OCI-LY3 (cell line): ENCODE results near the gene ELAVL4.

Experiments used
- H2AFZ ChIP-seq: fragments of 200-600, 300-600 bp; shearing (Covaris generic); 2 replicates; pipeline ENCODE4 v1.6.0; 2014; ENCODE audit warnings: antibody characterized with exemption, low read depth, low read length
- H3K27ac ChIP-seq: fragments of 200-600, 300-600 bp; sonication (generic); 2 replicates; pipeline ENCODE4 v1.5.1; 2014; ENCODE audit warnings: mild to moderate bottlenecking, low read length, moderate library complexity, mixed read lengths
- H3K27me3 ChIP-seq: fragments of 200-600, 300-600 bp; sonication (generic); 2 replicates; pipeline ENCODE4 v1.6.1; 2014; ENCODE audit warnings: low read depth, low read length, mixed read lengths
- H3K36me3 ChIP-seq: fragments of 200-600, 300-600 bp; sonication (generic); replicated peaks from 2 replicates; pipeline ENCODE3; 2014; ENCODE audit warnings: low read depth, low read length, mixed read lengths
- H3K4me1 ChIP-seq: fragments of 300-600, 200-600 bp; sonication (generic); 2 replicates; pipeline ENCODE4 v1.6.1; 2014; ENCODE audit warnings: low read length, mixed read lengths
- H3K4me2 ChIP-seq: fragments of 200-600, 300-600 bp; sonication (generic); 2 replicates; pipeline ENCODE4 v1.6.1; 2014; ENCODE audit warnings: low read length, mixed read lengths
- H3K4me3 ChIP-seq: fragments of 300-600, 200-600 bp; sonication (generic); 2 replicates; pipeline ENCODE4 v1.5.1; 2014; ENCODE audit warnings: antibody characterized with exemption, mild to moderate bottlenecking, low read length, moderate library complexity
- H3K79me2 ChIP-seq: fragments of 300-600, 200-600 bp; shearing (Covaris generic); 2 replicates; pipeline ENCODE4 v1.6.1; 2014; ENCODE audit warnings: mild to moderate bottlenecking, low read length, mixed read lengths
- H3K9ac ChIP-seq: fragments of 300-600, 200-600 bp; shearing (Covaris generic); 2 replicates; pipeline ENCODE4 v1.6.0; 2014; ENCODE audit warnings: mild to moderate bottlenecking, low read length, moderate library complexity
- H3K9me3 ChIP-seq: fragments of 200-600, 300-600 bp; shearing (Covaris generic); 2 replicates; pipeline ENCODE4 v1.6.1; 2014; ENCODE audit warnings: low read length, mixed read lengths; ENCODE audit not compliant: insufficient read depth
- H4K20me1 ChIP-seq: fragments of 200-600, 300-600 bp; sonication (generic); 2 replicates; pipeline ENCODE4 v1.6.1; 2016; ENCODE audit warnings: low read length, mixed read lengths; ENCODE audit not compliant: insufficient read depth
- EZH2phosphoT487 ChIP-seq: fragments of 200-600 bp; shearing (Covaris generic); IDR thresholded peaks from 2 replicates; pipeline ENCODE4 v1.6.1; 2018; ENCODE audit warnings: antibody characterized with exemption, mixed run types, low read depth
- TF ChIP-seq, protein P1 (sequence below): fragments of 200-600, 300-600 bp; sonication (generic); IDR thresholded peaks from 2 replicates; pipeline ENCODE4 v1.5.1; 2014; ENCODE audit warnings: antibody characterized with exemption, low read length, low read depth

The ELAVL4 gene

DNA sequence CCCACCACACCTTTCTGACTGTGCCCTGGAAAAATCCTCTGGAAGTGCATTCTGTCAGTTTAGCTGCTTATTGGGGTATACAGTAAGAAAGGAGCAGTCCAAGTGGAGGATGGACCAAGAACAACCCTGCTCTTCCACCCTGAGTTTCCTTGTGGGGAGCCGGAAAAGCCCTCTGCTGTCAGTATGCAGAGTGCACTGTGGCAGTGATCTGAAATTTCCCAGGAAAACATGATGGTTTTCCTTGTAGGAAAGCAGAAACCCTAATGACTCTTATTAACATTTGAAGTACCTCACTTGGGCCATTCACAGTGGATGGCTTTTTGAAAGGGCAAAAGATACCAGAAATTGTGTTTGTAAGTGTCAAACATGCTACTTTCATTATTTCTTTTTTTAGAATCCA is 20.5 kb downstream of the ELAVL4 start:
- no peaks in the 10 kb centered on the region for H4K20me1 ChIP-seq
- no peak overlapping the region for H3K4me3 ChIP-seq
- no peaks in the 10 kb centered on the region for H3K27me3 ChIP-seq
- no peak overlapping the region for H3K27ac ChIP-seq
- no peak overlapping the region for H2AFZ ChIP-seq
- no peak for TF ChIP-seq EZH2phosphoT487
- TF ChIP-seq, protein P1, sequence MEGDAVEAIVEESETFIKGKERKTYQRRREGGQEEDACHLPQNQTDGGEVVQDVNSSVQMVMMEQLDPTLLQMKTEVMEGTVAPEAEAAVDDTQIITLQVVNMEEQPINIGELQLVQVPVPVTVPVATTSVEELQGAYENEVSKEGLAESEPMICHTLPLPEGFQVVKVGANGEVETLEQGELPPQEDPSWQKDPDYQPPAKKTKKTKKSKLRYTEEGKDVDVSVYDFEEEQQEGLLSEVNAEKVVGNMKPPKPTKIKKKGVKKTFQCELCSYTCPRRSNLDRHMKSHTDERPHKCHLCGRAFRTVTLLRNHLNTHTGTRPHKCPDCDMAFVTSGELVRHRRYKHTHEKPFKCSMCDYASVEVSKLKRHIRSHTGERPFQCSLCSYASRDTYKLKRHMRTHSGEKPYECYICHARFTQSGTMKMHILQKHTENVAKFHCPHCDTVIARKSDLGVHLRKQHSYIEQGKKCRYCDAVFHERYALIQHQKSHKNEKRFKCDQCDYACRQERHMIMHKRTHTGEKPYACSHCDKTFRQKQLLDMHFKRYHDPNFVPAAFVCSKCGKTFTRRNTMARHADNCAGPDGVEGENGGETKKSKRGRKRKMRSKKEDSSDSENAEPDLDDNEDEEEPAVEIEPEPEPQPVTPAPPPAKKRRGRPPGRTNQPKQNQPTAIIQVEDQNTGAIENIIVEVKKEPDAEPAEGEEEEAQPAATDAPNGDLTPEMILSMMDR = no peak
- no peak overlapping the region for H3K4me2 ChIP-seq
- no peak overlapping the region for H3K9ac ChIP-seq
- no peaks in the 10 kb centered on the region for H3K79me2 ChIP-seq
- no peaks in the 10 kb centered on the region for H3K36me3 ChIP-seq
- H3K4me1 ChIP-seq = no peaks in the 10 kb centered on the region
- no peaks in the 10 kb centered on the region for H3K9me3 ChIP-seq

- Histone ChIP-seq H3K79me2 (no peaks in the 10 kb centered on the region), H3K27ac (no peak overlapping the region), H3K4me2 (no peak overlapping the region), H3K36me3 (no peaks in the 10 kb centered on the region), H3K27me3 (no peaks in the 10 kb centered on the region), H3K4me3 (no peak overlapping the region), H3K9ac (no peak overlapping the region), H3K4me1 (no peaks in the 10 kb centered on the region), H3K9me3 (no peaks in the 10 kb centered on the region), H4K20me1 (no peaks in the 10 kb centered on the region), H2AFZ (no peak overlapping the region)
- TF ChIP-seq, protein P1 = no peak
- TF ChIP-seq EZH2phosphoT487 = no peak
Observed at GRCh38 chr1:50132347-50132894, 23.7 kb downstream of the ELAVL4 start.

DNA sequence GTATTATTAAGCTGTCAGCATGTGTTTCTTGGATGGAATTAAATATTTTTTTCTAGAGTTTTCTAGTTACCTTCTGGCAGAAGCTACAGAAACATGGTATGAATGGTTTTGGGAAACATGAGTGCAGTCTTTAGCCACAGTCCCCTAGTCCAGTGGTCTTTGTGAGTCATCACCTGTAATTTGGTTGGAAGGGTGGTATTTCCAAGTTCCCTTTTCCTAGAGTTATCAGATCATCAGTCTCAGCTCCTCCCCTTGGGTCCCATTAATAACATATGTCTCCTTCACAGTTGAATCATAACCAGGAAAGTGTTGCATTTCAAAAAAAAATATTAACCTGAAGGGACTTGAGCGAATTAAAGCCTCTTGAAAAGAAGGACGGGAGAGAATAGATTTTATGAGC is 27.0 kb downstream of the ELAVL4 start:
- TF ChIP-seq EZH2phosphoT487 = no peak
- TF ChIP-seq, protein P1 = no peak
- Histone ChIP-seq H3K4me1 (no peaks in the 10 kb centered on the region), H3K4me2 (no peak overlapping the region), H3K27me3 (no peaks in the 10 kb centered on the region), H3K79me2 (no peaks in the 10 kb centered on the region), H3K9me3 (no peaks in the 10 kb centered on the region), H3K9ac (no peak overlapping the region), H2AFZ (no peak overlapping the region), H3K27ac (no peak overlapping the region), H3K36me3 (no peaks in the 10 kb centered on the region), H3K4me3 (no peak overlapping the region), H4K20me1 (no peaks in the 10 kb centered on the region)

- Histone ChIP-seq H3K79me2 (no peaks in the 10 kb centered on the region), H3K36me3 (no peaks in the 10 kb centered on the region), H3K9me3 (no peaks in the 10 kb centered on the region), H3K4me2 (no peak overlapping the region), H4K20me1 (no peaks in the 10 kb centered on the region), H2AFZ (no peak overlapping the region), H3K27ac (no peak overlapping the region), H3K27me3 (no peaks in the 10 kb centered on the region), H3K4me3 (no peak overlapping the region), H3K9ac (no peak overlapping the region), H3K4me1 (no peaks in the 10 kb centered on the region)
- no peak for TF ChIP-seq EZH2phosphoT487
- TF ChIP-seq, protein P1 = no peak
Observed at GRCh38 chr1:50139339-50140181, 30.8 kb downstream of the ELAVL4 start.
